HepG2 (cell line): ENCODE results near the gene ATE1. TPM values are rescaled to one million over a fixed set of nuclear protein-coding genes. Genes with fewer than 3 reads are reported as not detected.

Experiments
- BCL6 ChIP-seq: IDR thresholded peaks from 2 replicates; pipeline ENCODE4 v1.6.1; 2016; ENCODE audit warnings: missing genetic modification reagents, missing compliant biosample characterization
- HDAC6 ChIP-seq: fragments of 200-600 bp; sonication (generic); IDR thresholded peaks from 2 replicates; pipeline ENCODE4 v1.7.0; 2017; ENCODE audit warnings: mild to moderate bottlenecking, antibody characterized with exemption, low read length, low read depth
- HOXA9 ChIP-seq: sonication (generic); formaldehyde crosslinking; IDR thresholded peaks from 2 replicates; pipeline ENCODE4 v1.8.1; 2022; ENCODE audit warnings: missing genetic modification reagents, mild to moderate bottlenecking, moderate library complexity, borderline replicate concordance
- NFATC3 ChIP-seq: sonication (generic); formaldehyde crosslinking; IDR thresholded peaks from 2 replicates; pipeline ENCODE4 v1.5.1; 2020; ENCODE audit warnings: mild to moderate bottlenecking, missing genetic modification reagents
- SUZ12 ChIP-seq: fragments of 150-350 bp; IDR thresholded peaks from 2 replicates; pipeline ENCODE4 v1.6.1; 2014; ENCODE audit warnings: low read depth, low read length
- TRIM24 ChIP-seq: sonication (generic); formaldehyde crosslinking; IDR thresholded peaks from 2 replicates; pipeline ENCODE4 v1.8.0; 2022; ENCODE audit warnings: mild to moderate bottlenecking, missing genetic modification reagents
- ZBTB1 ChIP-seq: sonication (generic); formaldehyde crosslinking; IDR thresholded peaks from 2 replicates; pipeline ENCODE4 v1.4.0; 2020; ENCODE audit warnings: missing genetic modification reagents, borderline replicate concordance
- ZBTB7A ChIP-seq: sonication (generic); formaldehyde crosslinking; IDR thresholded peaks from 2 replicates; pipeline ENCODE4 v1.8.0; 2022; ENCODE audit warnings: mild to moderate bottlenecking, missing genetic modification reagents
- ZKSCAN5 ChIP-seq: sonication (generic); formaldehyde crosslinking; IDR thresholded peaks from 2 replicates; pipeline ENCODE4 v1.5.1; 2020; ENCODE audit warnings: mild to moderate bottlenecking, missing genetic modification reagents
- ZNF558 ChIP-seq: sonication (generic); formaldehyde crosslinking; IDR thresholded peaks from 2 replicates; pipeline ENCODE4 v1.9.0; 2022; ENCODE audit warnings: mild to moderate bottlenecking, missing genetic modification reagents, borderline replicate concordance
- ZNF83 ChIP-seq: sonication (generic); formaldehyde crosslinking; IDR thresholded peaks from 2 replicates; pipeline ENCODE4 v1.4.0; 2020; ENCODE audit warnings: missing genetic modification reagents, mild to moderate bottlenecking, borderline replicate concordance
- polyA plus RNA-seq, 8 experiments: library from polyadenylated mRNA; depleted of rRNA in 3 of 8; stranded (reverse) in 7 of 8; unstranded in 1 of 8; fragments of >200 nt; fragmentation: Illumina TruSeq in 4 of 8; extraction: Trizol in 4 of 8; gene quantifications; 2 replicates each; pipeline versions ENCODE4 v1.2.1 to v1.2.3, GENCODE V29; 2011 to 2016; ENCODE audit warnings: low read depth in 4 of 8, missing spikeins in 1 of 8, mixed read lengths in 1 of 8; ENCODE audit not compliant: insufficient read depth in 1 of 8
- total RNA-seq, 5 experiments: library from RNA; depleted of rRNA; stranded (reverse); fragments of >200 nt; fragmentation: Illumina TruSeq; extraction: Trizol; gene quantifications; 2 replicates each; pipeline ENCODE4 v1.2.3, GENCODE V29; 2016; ENCODE audit warnings: low read depth in 1 of 5
- TF ChIP-seq, protein P1 (sequence below): sonication (generic); formaldehyde crosslinking; IDR thresholded peaks from 2 replicates; pipeline ENCODE4 v1.4.0; 2020; ENCODE audit warnings: missing genetic modification reagents
- TF ChIP-seq, protein P2 (sequence below): sonication (generic); formaldehyde crosslinking; IDR thresholded peaks from 2 replicates; pipeline ENCODE4 v1.5.1; 2020; ENCODE audit warnings: missing genetic modification reagents, mild to moderate bottlenecking, borderline replicate concordance
- TF ChIP-seq, protein P3 (sequence below): sonication (generic); formaldehyde crosslinking; IDR thresholded peaks from 2 replicates; pipeline ENCODE4 v1.8.1; 2023; ENCODE audit warnings: missing genetic modification reagents, inconsistent platforms, borderline replicate concordance

Gene ATE1
- total and polyA plus RNA-seq, 2 of the 13 experiments (the other 11 are each of a cell fraction or from before 2014, with no cell fraction given): 17.5 to 42.2 TPM

DNA sequence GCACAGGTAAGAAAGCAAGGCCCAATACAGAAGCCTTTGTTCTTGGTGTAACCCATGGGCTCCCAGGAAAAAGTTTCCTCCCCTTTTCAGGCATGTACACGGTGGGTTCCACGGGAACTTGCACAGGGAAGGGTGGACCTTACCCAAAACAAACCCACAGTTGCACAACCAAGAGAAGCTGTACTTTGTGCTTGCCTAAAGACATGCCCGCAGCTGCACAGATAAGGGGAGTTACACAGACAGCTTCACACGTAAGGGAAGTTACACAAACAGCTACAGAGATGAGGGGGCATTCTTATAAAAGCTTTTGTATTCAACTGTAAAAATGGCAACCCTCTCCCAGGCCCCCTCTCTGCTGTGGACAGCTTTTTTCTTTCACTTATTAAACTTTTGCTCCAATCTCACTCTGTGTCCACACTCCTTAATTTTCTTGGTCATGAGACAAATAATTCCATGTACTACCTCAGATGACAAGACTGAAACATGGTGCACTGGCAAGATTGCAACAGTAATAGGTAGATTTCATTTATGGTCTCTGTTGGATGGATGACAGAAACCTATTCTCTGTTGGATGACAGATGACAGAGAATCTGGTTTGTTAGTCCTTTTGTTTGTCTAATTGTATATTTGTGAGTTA lies 72.9 kb downstream of the ATE1 start (continued):
- TF ChIP-seq ZNF83 (no peak), ZNF558 (CRISPR knock-in tag) (no peak), HOXA9 (no peak), NFATC3 (CRISPR knock-in tag) (no peak), ZKSCAN5 (CRISPR knock-in tag) (no peak), BCL6 (CRISPR knock-in tag) (peak; percentile 73), TRIM24 (peak; percentile 60; the same call in 1 of the 2 replicates), HDAC6 (no peak), SUZ12 (no peak), ZBTB7A (CRISPR knock-in tag) (peak; percentile 58; the same call in 1 of the 2 replicates), ZBTB1 (CRISPR knock-in tag) (no peak)
- TF ChIP-seq, protein P1, sequence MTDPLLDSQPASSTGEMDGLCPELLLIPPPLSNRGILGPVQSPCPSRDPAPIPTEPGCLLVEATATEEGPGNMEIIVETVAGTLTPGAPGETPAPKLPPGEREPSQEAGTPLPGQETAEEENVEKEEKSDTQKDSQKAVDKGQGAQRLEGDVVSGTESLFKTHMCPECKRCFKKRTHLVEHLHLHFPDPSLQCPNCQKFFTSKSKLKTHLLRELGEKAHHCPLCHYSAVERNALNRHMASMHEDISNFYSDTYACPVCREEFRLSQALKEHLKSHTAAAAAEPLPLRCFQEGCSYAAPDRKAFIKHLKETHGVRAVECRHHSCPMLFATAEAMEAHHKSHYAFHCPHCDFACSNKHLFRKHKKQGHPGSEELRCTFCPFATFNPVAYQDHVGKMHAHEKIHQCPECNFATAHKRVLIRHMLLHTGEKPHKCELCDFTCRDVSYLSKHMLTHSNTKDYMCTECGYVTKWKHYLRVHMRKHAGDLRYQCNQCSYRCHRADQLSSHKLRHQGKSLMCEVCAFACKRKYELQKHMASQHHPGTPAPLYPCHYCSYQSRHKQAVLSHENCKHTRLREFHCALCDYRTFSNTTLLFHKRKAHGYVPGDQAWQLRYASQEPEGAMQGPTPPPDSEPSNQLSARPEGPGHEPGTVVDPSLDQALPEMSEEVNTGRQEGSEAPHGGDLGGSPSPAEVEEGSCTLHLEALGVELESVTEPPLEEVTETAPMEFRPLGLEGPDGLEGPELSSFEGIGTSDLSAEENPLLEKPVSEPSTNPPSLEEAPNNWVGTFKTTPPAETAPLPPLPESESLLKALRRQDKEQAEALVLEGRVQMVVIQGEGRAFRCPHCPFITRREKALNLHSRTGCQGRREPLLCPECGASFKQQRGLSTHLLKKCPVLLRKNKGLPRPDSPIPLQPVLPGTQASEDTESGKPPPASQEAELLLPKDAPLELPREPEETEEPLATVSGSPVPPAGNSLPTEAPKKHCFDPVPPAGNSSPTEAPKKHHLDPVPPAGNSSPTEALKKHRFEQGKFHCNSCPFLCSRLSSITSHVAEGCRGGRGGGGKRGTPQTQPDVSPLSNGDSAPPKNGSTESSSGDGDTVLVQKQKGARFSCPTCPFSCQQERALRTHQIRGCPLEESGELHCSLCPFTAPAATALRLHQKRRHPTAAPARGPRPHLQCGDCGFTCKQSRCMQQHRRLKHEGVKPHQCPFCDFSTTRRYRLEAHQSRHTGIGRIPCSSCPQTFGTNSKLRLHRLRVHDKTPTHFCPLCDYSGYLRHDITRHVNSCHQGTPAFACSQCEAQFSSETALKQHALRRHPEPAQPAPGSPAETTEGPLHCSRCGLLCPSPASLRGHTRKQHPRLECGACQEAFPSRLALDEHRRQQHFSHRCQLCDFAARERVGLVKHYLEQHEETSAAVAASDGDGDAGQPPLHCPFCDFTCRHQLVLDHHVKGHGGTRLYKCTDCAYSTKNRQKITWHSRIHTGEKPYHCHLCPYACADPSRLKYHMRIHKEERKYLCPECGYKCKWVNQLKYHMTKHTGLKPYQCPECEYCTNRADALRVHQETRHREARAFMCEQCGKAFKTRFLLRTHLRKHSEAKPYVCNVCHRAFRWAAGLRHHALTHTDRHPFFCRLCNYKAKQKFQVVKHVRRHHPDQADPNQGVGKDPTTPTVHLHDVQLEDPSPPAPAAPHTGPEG: no peak
- TF ChIP-seq, protein P2, sequence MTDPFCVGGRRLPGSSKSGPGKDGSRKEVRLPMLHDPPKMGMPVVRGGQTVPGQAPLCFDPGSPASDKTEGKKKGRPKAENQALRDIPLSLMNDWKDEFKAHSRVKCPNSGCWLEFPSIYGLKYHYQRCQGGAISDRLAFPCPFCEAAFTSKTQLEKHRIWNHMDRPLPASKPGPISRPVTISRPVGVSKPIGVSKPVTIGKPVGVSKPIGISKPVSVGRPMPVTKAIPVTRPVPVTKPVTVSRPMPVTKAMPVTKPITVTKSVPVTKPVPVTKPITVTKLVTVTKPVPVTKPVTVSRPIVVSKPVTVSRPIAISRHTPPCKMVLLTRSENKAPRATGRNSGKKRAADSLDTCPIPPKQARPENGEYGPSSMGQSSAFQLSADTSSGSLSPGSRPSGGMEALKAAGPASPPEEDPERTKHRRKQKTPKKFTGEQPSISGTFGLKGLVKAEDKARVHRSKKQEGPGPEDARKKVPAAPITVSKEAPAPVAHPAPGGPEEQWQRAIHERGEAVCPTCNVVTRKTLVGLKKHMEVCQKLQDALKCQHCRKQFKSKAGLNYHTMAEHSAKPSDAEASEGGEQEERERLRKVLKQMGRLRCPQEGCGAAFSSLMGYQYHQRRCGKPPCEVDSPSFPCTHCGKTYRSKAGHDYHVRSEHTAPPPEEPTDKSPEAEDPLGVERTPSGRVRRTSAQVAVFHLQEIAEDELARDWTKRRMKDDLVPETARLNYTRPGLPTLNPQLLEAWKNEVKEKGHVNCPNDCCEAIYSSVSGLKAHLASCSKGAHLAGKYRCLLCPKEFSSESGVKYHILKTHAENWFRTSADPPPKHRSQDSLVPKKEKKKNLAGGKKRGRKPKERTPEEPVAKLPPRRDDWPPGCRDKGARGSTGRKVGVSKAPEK: peak; percentile 82; the same call in 1 of the 2 replicates
- TF ChIP-seq, protein P3, sequence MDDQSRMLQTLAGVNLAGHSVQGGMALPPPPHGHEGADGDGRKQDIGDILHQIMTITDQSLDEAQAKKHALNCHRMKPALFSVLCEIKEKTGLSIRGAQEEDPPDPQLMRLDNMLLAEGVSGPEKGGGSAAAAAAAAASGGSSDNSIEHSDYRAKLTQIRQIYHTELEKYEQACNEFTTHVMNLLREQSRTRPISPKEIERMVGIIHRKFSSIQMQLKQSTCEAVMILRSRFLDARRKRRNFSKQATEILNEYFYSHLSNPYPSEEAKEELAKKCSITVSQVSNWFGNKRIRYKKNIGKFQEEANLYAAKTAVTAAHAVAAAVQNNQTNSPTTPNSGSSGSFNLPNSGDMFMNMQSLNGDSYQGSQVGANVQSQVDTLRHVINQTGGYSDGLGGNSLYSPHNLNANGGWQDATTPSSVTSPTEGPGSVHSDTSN (CRISPR knock-in tag): no peak
